Esophagus mucosa (tissue), 1 donor: ENCODE data around the gene C1orf185. TPM values are rescaled to one million over a fixed set of nuclear protein-coding genes. Genes with fewer than 3 reads are reported as not detected.
"Not testable (repeated sequence)": the region's sequence is repeated elsewhere in the genome, so short reads cannot be mapped to it uniquely, and the experiment has no call there.

Experiments
- ATAC-seq: fragments of 200-7000 bp; cut with Tn5 transposase; one replicate; pipeline ENCODE4 v1.9.1; 2020
- total RNA-seq: library from RNA; stranded (reverse); gene quantifications from one replicate; pipeline ENCODE4 v1.2.4, GENCODE V29; 2023
- donor health status: DM: yes; HTN: yes; CAD: no.

Gene C1orf185
- total RNA-seq, result not detected

- ATAC-seq, result no peak
These were observed at the start of gene C1orf185 for GRCh38 chr1:51101976-51102375. Gene C1orf185, plus strand, starts transcription at chr1:51102228. Its CDS starts 6 bp downstream, at chr1:51102234.

DNA sequence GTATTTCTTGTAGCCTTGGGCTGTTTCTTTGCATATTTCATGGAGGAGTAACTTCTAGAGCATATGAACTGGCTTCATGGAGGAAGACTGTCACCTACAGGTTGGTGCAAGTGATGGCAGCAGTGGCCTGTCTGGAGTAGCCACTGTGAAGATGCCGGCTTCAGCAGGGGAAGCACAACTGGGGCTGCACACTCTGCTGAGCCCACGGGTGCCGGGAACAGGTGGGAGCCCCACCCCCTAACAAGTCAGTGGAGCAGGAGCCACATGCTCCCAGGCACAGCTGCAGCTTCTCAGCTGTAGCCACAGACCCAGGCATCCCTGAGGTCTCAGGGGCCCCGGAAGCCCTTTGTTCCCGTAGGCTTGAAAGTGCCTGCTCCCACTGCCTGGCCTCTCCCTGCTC lies 43.2 kb upstream of the C1orf185 start:
- peak; percentile 32 for ATAC-seq

GRCh38 chr1:51061231-51061918 lies 40.7 kb upstream of the C1orf185 start:
- ATAC-seq, result no peak

DNA sequence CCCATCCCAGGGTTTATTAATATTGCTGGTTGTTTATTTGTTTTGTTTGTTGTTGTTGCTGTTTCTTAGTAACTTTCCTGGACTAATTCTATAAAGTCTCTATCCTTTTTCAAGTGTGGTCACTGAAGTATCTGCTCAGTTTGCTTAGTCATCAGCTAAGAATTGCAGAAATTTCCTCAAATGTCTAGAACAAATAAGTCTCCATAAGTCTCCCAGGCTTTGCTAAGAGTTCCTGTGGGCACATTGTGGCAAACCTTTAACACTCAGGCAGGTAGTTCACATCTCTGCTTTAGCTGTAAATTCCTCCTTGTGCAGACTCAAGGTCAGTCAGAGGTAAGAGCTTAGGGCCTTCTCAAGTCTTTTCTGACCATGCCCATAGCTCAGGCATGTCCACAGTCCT lies 38.9 kb upstream of the C1orf185 start:
- no peak for ATAC-seq

- no peak for ATAC-seq
These were observed 32.0 kb upstream of the C1orf185 start for GRCh38 chr1:51070011-51070410.

GRCh38 chr1:51070640-51071039 lies 31.4 kb upstream of the C1orf185 start:
- ATAC-seq, result no peak

- no peak for ATAC-seq
These were observed 30.6 kb upstream of the C1orf185 start for GRCh38 chr1:51071291-51072042.

- ATAC-seq, result peak; percentile 69
These were observed 30.0 kb upstream of the C1orf185 start for GRCh38 chr1:51072043-51072439.

DNA sequence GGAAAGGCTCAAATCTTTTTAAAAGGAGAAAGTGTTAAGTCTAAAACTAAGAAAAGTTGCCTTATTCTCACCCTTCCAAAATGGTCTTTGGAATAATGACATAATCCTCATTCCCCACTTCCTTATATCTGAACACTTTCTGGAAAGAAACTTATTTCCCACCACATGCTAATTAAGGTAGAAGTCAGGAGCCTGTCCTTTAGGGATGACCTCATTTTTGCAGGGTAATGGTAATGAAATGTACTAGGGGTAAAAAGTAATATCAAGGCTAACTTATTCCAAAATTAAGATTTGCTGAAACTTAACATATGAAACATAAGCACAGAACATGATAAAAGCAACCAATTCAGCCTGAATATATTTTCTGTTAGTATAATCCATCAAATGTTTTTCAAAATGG lies 29.4 kb upstream of the C1orf185 start:
- no peak for ATAC-seq

GRCh38 chr1:51073456-51073855 lies 28.6 kb upstream of the C1orf185 start:
- ATAC-seq, result no peak

GRCh38 chr1:51086496-51087271 lies 15.3 kb upstream of the C1orf185 start:
- ATAC-seq, result no peak

DNA sequence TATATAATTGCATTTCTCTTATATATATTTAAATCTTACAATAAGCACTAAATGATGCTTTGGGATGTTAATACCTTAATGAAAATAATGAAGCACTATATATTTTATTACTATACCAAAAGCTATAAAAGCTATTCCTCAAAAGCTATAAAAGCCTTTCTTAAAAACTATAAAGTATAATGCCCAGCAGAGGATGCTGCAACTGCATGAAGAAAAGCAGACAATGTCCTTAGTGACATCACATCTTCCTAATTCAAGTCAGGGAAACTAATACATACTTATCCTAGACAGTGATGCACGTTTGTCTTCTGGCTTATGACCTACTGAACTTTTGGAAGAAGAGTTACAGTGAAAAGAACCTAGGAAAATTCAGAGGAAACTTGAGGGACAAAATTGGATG lies 13.6 kb upstream of the C1orf185 start:
- no peak for ATAC-seq

- ATAC-seq, result no peak
These were observed 8.4 kb upstream of the C1orf185 start for GRCh38 chr1:51093581-51093980.

DNA sequence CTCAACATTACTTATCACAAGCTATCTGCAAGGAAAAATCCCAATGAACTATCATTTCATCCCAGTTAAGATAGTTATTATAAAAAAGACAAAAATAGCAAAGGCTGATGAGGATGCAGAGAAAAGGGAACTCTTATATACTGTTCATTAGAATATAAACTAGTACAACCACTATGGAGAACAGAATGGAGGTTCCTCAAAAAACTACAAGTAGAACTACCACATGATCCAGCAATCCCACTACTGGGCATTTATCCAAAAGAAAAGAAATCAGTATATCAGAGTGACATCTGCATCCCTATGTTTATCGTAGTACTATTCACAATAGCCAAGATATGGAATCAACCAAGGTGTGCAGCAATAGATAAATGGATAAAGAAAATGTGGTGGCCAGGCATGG lies 4.9 kb upstream of the C1orf185 start:
- ATAC-seq, result no peak

DNA sequence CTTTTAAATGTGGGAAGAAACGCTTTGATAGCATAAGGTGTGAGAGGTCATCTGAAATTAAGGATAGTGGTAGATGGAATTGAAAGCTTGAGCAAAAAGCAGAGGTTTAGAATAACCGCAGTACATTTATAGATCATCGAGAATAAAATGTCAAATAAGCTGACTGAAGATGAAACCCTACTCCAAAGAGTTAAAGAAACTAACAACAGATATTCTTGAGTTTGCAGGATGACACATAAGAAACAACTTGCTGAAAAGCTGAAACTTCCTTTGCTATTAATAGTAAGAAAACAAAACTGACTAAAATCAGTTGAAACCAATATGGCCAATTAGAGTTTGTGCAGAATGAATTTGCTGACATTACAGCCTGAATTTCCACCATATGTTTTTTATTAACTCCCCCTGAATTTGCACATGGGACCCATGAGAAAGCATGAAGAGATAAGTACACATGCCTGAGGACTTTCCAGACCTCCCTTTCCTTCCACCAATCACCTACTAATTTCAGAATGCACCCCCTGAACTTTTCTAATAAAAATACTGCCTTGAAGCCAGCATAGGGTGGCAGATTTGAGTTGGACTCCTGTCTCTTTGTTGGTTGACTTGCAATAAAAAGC lies 1.7 kb upstream of the C1orf185 start:
- ATAC-seq, result no peak

GRCh38 chr1:51114137-51114536 lies 12.1 kb downstream of the C1orf185 start:
- ATAC-seq, result no peak

- ATAC-seq, result no peak
These were observed 13.8 kb downstream of the C1orf185 start for GRCh38 chr1:51115714-51116404.

GRCh38 chr1:51119331-51119730 lies 17.3 kb downstream of the C1orf185 start:
- ATAC-seq, result no peak

DNA sequence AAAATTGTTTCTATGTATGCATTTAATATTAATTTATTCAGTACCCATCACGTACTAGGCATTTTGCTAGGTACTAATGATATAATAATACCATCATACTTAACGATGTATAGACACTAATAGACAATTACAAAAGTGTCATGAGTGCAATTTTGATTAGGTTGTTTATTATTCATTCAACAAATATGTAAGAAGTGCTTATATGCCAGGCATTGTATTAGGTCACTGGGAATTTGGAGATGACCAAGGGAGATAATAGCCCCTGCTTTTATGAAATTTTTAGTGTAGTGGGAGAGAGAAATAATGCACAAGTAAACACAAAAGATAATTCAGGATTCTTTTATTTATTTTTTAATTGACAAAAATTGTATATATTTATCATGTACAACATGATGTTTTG lies 18.6 kb downstream of the C1orf185 start:
- ATAC-seq, result no peak

GRCh38 chr1:51127152-51127551 lies 25.1 kb downstream of the C1orf185 start:
- ATAC-seq, result not testable (repeated sequence)

DNA sequence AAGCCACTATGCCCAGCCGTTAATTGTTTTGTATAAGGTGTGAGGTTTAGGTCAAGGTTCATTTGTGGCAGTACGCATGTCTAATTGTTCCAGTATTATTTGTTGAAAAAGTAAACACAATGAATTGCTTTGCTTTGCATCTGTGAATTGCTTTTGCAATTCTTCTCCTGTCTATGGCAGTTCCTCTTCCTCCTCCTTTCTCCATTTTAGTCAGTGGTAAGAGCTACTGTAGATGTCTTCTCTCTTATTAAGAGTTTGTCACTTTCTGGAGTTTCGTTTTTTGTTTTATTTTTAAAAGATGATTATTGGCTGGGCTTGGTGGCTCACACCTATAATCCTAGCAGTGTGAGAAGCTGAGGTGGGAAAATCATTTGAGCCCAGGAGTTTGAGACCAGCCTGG lies 29.2 kb downstream of the C1orf185 start:
- ATAC-seq, result no peak

GRCh38 chr1:51133045-51133444 lies 31.0 kb downstream of the C1orf185 start:
- no peak for ATAC-seq
